SH-SY5Y (cell line): ENCODE measurements around the gene USP32.

ENCODE experiments used
- GATA2 ChIP-seq: IDR thresholded peaks from 2 replicates; pipeline ENCODE4 v1.6.1; 2011; ENCODE audit warnings: mild to moderate bottlenecking, low read depth, low read length
- GATA3 ChIP-seq: IDR thresholded peaks from 2 replicates; pipeline ENCODE4 v1.6.1; 2011; ENCODE audit warnings: low read depth, mild to moderate bottlenecking, low read length, moderate library complexity

GRCh38 chr17:60230358-60230757 lies 161.6 kb downstream of the USP32 start:
- no peak for TF ChIP-seq GATA2
- no peak for TF ChIP-seq GATA3
